Ureter (tissue), 1 donor: ENCODE results near the gene SUGCT. TPM values are rescaled to one million over a fixed set of nuclear protein-coding genes. Genes with fewer than 3 reads are reported as not detected.

Source experiments
- DNase-seq: peaks from one replicate; pipeline ENCODE4 v3.0.0-alpha.2; 2020; ENCODE audit warnings: low spot score
- total RNA-seq: library from RNA; stranded (reverse); gene quantifications from one replicate; pipeline ENCODE4 v1.2.4, GENCODE V29; 2023
- donor health status: DM: yes; HTN: yes; CAD: no.

Gene SUGCT
- total RNA-seq, 1 donor from 2014 or later = 3.1 TPM

GRCh38 chr7:40907286-40907685 is 772.5 kb downstream of the SUGCT start:
- no peak for DNase-seq

- no peak for DNase-seq
Measured at GRCh38 chr7:40909346-40909980, 774.7 kb downstream of the SUGCT start.

Other genes starting within 250 kb of the SUGCT start
- 90.9 TPM for gene CDK13, start 184.7 kb upstream of the SUGCT start, total RNA-seq
- 25.2 TPM for gene MPLKIP, start 383 bp upstream of the SUGCT start, total RNA-seq